Adrenal gland (tissue), 12 donors: ENCODE data around the gene RABGAP1L. TPM values are rescaled to one million over a fixed set of nuclear protein-coding genes. Genes with fewer than 3 reads are reported as not detected.

ENCODE experiments used
- DNase-seq, 7 donors: peaks; one replicate each; pipeline ENCODE4 v3.0.0-alpha.2; 2019 to 2020
- H3K27ac ChIP-seq, 5 donors: fragments of 200-600 bp; sonication (generic) in 4 of 5; 1 replicate in 3 of 5; 2 replicates in 2 of 5; pipeline versions ENCODE4 v1.5.1 to v1.8.0; 2016 to 2020; ENCODE audit warnings: mild to moderate bottlenecking in 1 of 5
- H3K27me3 ChIP-seq: fragments of 200-600 bp; 2 replicates; pipeline ENCODE4 v1.8.0; 2021
- H3K36me3 ChIP-seq, 2 donors: fragments of 200-600 bp; replicated peaks in 1 of 2; 1 replicate in 1 of 2; 2 replicates in 1 of 2; pipeline versions ENCODE4 v1.5.1 to v1.8.0; 2018 to 2022
- H3K4me1 ChIP-seq, 2 donors: fragments of 200-600 bp; replicated peaks in 1 of 2; 1 replicate in 1 of 2; 2 replicates in 1 of 2; pipeline versions ENCODE4 v1.5.1 to v1.8.0; 2018 to 2021
- H3K4me3 ChIP-seq, 4 donors: fragments of 200-600 bp; sonication (generic) in 3 of 4; one replicate each; pipeline ENCODE4 v1.5.1; 2016 to 2018
- H3K9me3 ChIP-seq, 3 donors: fragments of 200-600 bp; sonication (generic) in 1 of 3; replicated peaks in 1 of 3; 1 replicate in 2 of 3; 2 replicates in 1 of 3; pipeline versions ENCODE4 v1.5.1 to v1.8.0; 2016 to 2021
- CTCF ChIP-seq, 6 experiments: fragments of 450-650 bp in 4 of 6; fragments of 200-600 bp in 2 of 6; sonication (generic) in 1 of 6; IDR thresholded peaks; 1 replicate in 5 of 6; 2 replicates in 1 of 6; pipeline versions ENCODE4 v1.5.1 to v1.8.0; 2016 to 2021; ENCODE audit warnings: antibody characterized with exemption in 6 of 6, mild to moderate bottlenecking in 2 of 6, moderate library complexity in 1 of 6
- POLR2A ChIP-seq, 2 donors: fragments of 450-650 bp; IDR thresholded peaks; one replicate each; pipeline ENCODE4 v1.6.1; 2017; ENCODE audit warnings: antibody characterized with exemption in 2 of 2, mild to moderate bottlenecking in 2 of 2, moderate library complexity in 1 of 2
- WGBS, 4 donors: extraction: QIAGEN DNeasy Blood & Tissue Kit in 2 of 4; methylation state at CpG; one replicate each; pipeline versions ENCODE4 v1.1.5 to v1.1.7; 2013 to 2017; 5-methylcytosine and 5-hydroxymethylcytosine counted together
- intact Hi-C, 2 donors: fragments of 100-400 bp; cut with DNase I; formaldehyde crosslinking; loops; one replicate each; pipeline versions ENCODE4 v1.14.1 to v1.15.0; 2022 to 2023
- polyA plus RNA-seq, 3 donors: library from polyadenylated mRNA; stranded (reverse); fragments of 200-250 nt in 2 of 3; fragments of 350-450 nt in 1 of 3; fragmentation: Illumina TruSeq in 1 of 3; extraction: RNeasy Lipid Tissue Mini Kit (QIAGEN cat#74804) in 1 of 3; gene quantifications; one replicate each; pipeline ENCODE4 v1.2.3, GENCODE V29; 2013 to 2014
- total RNA-seq, 9 donors: library from RNA; depleted of rRNA in 4 of 9; stranded (reverse); fragments of >200 nt in 4 of 9; fragments of 120-200 nt in 1 of 9; fragmentation: NEBNext Ultra II Directional in 1 of 9; extraction: Animal tissue kit (Norgen Biotek cat#: 25700) in 1 of 9; gene quantifications; one replicate each; pipeline versions ENCODE4 v1.1.0 to v1.2.4, GENCODE V29; 2013 to 2023
- donor health status: healthy with polysubstance abuse.
- donor health status: Bipolar disorder and iron deficiency.
- donor health status: DM: yes; HTN: yes; CAD: no.
- donor health status: DM: no; HTN: no; CAD: no.
- donor health status: DM: no; HTN: no; CAD: no.
- donor health status: DM: yes; HTN: yes; CAD: no.

RABGAP1L gene
- total and polyA plus RNA-seq, 12 donors = 10.4 to 29.9 (median 19.7) TPM

GRCh38 chr1:174995121-174995520, 835.8 kb downstream of the RABGAP1L start:
- Histone ChIP-seq H3K4me3 (no peak overlapping the region), H3K27me3 (no peaks in the 10 kb centered on the region), H3K4me1 (peaks cover 2 to 9% of the 10 kb centered on the region in 2 donors), H3K36me3 (no peaks in the 10 kb centered on the region), H3K9me3 (no peaks in the 10 kb centered on the region), H3K27ac (no peak overlapping the region)
- no peak for DNase-seq
- TF ChIP-seq CTCF (IDR thresholded peaks at IDR 0.05) (no peak), POLR2A (IDR thresholded peaks at IDR 0.05) (no peak)
- WGBS, 4 donors = 80 to 88% (median 85%) methylated on average over 3 of the region's 3 CpGs
- intact Hi-C loops = no loop called here

- Histone ChIP-seq H3K4me1 (peaks cover 0 to 9% of the 10 kb centered on the region in 2 donors), H3K27ac (no peak overlapping the region), H3K9me3 (no peaks in the 10 kb centered on the region), H3K27me3 (no peaks in the 10 kb centered on the region), H3K4me3 (no peak overlapping the region), H3K36me3 (no peaks in the 10 kb centered on the region)
- intact Hi-C loops = no loop called here
- WGBS, 4 donors = 88 to 96% (median 91%) methylated on average over 1 of the region's 1 CpG
- no peak for DNase-seq
- TF ChIP-seq CTCF (IDR thresholded peaks at IDR 0.05) (no peak), POLR2A (IDR thresholded peaks at IDR 0.05) (no peak)
Measured at GRCh38 chr1:174995916-174996315, 836.6 kb downstream of the RABGAP1L start.

- H3K36me3 ChIP-seq = no peaks in the 10 kb centered on the region
- TF ChIP-seq POLR2A (IDR thresholded peaks at IDR 0.05) (no peak), CTCF (IDR thresholded peaks at IDR 0.05) (no peak)
- no peak for DNase-seq
- no peaks in the 10 kb centered on the region for H3K27me3 ChIP-seq
- no peak overlapping the region for H3K4me3 ChIP-seq
- no peaks in the 10 kb centered on the region for H3K9me3 ChIP-seq
- H3K27ac ChIP-seq = no peak overlapping the region
- 3 to 15% (median 8%) methylated on average over 1 of the region's 1 CpG for WGBS, 4 donors
- intact Hi-C loops = no loop called here
- H3K4me1 ChIP-seq = peaks cover 0 to 10% of the 10 kb centered on the region in 2 donors
Measured at GRCh38 chr1:174996476-174996875, 837.2 kb downstream of the RABGAP1L start.

GRCh38 chr1:174997041-174997440, 837.7 kb downstream of the RABGAP1L start:
- WGBS, 4 donors = 94 to 96% (median 95%) methylated on average over 3 of the region's 3 CpGs
- DNase-seq = no peak
- no peak for TF ChIP-seq CTCF (IDR thresholded peaks at IDR 0.05)
- no peak for TF ChIP-seq POLR2A (IDR thresholded peaks at IDR 0.05)
- no peaks in the 10 kb centered on the region for H3K27me3 ChIP-seq
- H3K4me1 ChIP-seq = peaks cover 0 to 16% of the 10 kb centered on the region in 2 donors
- H3K27ac ChIP-seq = no peak overlapping the region
- no peaks in the 10 kb centered on the region for H3K9me3 ChIP-seq
- no peaks in the 10 kb centered on the region for H3K36me3 ChIP-seq
- intact Hi-C loops = no loop called here
- no peak overlapping the region for H3K4me3 ChIP-seq
